ENCODE results near the gene RFTN1.

RFTN1 gene

DNA sequence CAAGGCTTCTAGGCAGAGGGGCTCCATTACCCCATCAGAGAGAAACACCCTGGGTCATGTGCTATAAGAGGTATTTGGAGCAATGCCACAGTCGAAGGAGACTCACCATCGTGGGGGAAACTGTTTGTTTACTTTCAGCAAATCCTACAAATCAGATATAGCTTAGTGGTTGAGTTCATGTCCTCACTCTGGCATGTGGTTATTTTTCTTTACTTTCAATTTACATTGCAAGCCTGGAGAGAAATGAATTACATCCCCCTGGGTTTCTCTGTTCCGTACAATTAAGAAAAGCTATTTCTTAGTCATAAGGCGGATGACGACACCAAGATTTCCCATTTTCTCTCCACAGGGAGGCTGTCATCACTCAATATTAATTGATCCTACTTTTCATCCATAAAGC, 36.9 kb downstream of the RFTN1 start:
- ChIA-PET POLR2A (interaction anchor here (1.5 kb wide), 1 partner anchor 20 kb away, joined by 3 read pairs; no protein-coding TSS in a partner anchor), CTCF (interaction anchor here (0.8 to 2.1 kb wide), 4 partner anchors 12 to 209 kb away, joined by 3 to 9 read pairs (median 4); no protein-coding TSS in a partner anchor)
- TF ChIP-seq, protein P1, sequence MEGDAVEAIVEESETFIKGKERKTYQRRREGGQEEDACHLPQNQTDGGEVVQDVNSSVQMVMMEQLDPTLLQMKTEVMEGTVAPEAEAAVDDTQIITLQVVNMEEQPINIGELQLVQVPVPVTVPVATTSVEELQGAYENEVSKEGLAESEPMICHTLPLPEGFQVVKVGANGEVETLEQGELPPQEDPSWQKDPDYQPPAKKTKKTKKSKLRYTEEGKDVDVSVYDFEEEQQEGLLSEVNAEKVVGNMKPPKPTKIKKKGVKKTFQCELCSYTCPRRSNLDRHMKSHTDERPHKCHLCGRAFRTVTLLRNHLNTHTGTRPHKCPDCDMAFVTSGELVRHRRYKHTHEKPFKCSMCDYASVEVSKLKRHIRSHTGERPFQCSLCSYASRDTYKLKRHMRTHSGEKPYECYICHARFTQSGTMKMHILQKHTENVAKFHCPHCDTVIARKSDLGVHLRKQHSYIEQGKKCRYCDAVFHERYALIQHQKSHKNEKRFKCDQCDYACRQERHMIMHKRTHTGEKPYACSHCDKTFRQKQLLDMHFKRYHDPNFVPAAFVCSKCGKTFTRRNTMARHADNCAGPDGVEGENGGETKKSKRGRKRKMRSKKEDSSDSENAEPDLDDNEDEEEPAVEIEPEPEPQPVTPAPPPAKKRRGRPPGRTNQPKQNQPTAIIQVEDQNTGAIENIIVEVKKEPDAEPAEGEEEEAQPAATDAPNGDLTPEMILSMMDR (IDR thresholded peaks at IDR 0.05; ENCODE audit: insufficient read depth, low read length, missing control alignments): no peak
- H3K4me3 ChIP-seq (ENCODE audit: low read depth, low read length): no peak overlapping the region
- DNase-seq (ENCODE audit: low read depth, low spot score): peak; percentile 96

DNA sequence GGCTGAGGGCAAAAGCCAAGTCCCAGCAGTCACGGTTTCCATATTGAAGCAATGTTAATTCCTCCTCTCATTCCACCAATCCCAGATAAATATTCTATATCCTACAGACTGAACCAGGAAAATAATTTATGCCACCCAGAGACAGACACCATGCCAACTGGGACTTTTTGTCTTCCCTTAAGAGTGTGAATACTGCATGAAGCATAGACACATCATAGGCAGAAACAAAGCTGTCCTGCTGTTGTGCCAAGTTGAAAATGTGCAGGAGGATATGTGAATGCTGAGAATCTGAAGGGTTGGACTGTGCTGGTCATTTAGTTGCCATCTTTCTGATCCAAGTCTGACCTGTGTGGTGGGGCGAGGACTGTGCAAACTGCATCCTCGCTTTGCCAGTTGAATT, 37.7 kb downstream of the RFTN1 start:
- H3K4me3 ChIP-seq (ENCODE audit: low read depth, low read length): no peak overlapping the region
- ChIA-PET POLR2A (interaction anchor here (1.5 kb wide), 1 partner anchor 19 kb away, joined by 3 read pairs; no protein-coding TSS in a partner anchor), CTCF (interaction anchor here (0.8 to 1.7 kb wide), 3 partner anchors 11 to 208 kb away, joined by 3 to 9 read pairs (median 3); no protein-coding TSS in a partner anchor)
- TF ChIP-seq, protein P1 (IDR thresholded peaks at IDR 0.05; ENCODE audit: insufficient read depth, low read length, missing control alignments): no peak
- DNase-seq (ENCODE audit: low read depth, low spot score): no peak

DNA sequence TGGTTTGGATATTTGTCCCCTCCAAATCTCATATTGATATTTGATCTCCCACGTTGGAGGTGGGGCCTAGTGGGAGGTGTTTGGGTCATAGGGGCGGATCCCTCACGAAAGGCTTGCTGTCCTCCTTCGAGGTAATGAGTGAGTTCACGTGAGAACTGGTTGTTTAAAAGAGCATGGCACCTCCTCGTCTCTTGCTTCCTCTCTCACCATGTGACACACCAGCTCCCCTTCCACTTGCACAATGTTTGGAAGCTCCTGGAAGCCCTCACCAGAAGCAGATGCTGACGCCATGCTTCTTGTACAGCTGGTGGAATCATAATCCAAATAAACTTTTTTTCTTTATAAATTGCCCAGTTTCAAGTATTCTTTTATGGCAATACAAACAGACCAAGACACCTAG, 38.6 kb downstream of the RFTN1 start:
- CTCF ChIA-PET: no interaction called here
- H3K4me3 ChIP-seq (ENCODE audit: low read depth, low read length): no peak overlapping the region
- POLR2A ChIA-PET: interaction anchor here (0.7 to 2.0 kb wide), 4 partner anchors 9 to 47 kb away, joined by 3 to 7 read pairs (median 3); no protein-coding TSS in a partner anchor
- DNase-seq (ENCODE audit: low read depth, low spot score): no peak
- TF ChIP-seq, protein P1 (IDR thresholded peaks at IDR 0.05; ENCODE audit: insufficient read depth, low read length, missing control alignments): no peak

DNA sequence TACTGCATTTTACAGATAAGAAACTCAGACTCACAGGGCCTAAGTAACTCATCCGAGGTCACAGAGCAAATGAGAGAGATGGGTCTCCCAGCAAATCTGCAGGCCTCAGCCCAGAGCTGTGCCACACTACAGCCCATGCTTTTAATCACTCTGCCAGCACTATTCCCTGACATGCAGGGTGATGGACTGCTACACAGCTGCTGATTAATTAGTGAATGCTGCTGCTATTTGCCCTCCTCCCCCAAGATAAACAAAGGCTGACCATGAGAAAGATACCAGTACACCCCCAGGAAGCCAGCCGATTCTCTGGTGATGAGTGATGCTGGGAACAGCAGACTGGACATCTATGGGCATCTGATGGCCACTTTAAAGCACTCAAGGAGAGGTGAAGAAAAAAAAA, 39.3 kb downstream of the RFTN1 start:
- peak; percentile 61 for DNase-seq (ENCODE audit: low read depth, low spot score)
- no peak overlapping the region for H3K4me3 ChIP-seq (ENCODE audit: low read depth, low read length)
- TF ChIP-seq, protein P1 (IDR thresholded peaks at IDR 0.05; ENCODE audit: insufficient read depth, low read length, missing control alignments): no peak
- POLR2A ChIA-PET: interaction anchor here (0.7 to 2.0 kb wide), 4 partner anchors 9 to 47 kb away, joined by 3 to 7 read pairs (median 3); no protein-coding TSS in a partner anchor
- CTCF ChIA-PET: no interaction called here

DNA sequence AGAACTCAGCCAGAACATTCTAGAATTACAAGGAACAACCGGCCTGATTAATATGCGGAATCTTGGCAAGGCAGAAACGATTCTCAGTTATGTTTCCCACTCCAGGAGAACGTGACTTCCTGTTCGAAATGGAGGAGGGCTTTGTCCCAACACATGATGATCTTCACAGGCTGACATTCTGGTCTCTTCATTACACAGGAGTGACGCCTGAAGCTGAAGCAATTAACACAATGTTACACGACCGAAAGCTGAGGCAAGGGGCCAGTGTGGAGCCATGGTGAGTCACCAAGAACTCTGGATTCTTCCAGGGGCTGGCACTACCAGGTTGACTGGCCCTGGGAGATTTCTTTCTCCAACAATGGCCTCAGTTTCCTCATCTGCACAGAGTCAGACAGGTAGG, 40.9 kb downstream of the RFTN1 start:
- POLR2A ChIA-PET: no interaction called here
- no peak for DNase-seq (ENCODE audit: low read depth, low spot score)
- TF ChIP-seq, protein P1 (IDR thresholded peaks at IDR 0.05; ENCODE audit: insufficient read depth, low read length, missing control alignments): no peak
- CTCF ChIA-PET: no interaction called here
- H3K4me3 ChIP-seq (ENCODE audit: low read depth, low read length): no peak overlapping the region

DNA sequence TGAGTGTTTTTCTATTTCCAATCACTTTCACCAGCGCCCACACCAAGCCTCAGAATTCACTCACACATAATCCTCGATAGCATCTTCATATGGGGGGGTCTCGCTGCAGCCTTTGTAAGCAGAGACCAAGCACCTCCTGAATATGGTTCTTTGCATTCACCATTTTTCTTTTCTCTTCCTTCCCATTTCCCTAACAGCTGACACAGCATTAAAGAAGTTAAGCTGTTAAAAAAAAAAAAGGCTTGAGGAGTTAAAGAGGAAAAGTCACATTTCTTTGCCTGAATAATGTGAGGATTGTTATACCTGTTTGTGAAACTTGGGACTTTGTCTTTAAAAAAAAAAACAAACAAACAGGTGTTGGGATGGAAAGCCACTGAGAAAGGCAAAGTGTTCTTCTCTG, 41.6 kb downstream of the RFTN1 start:
- CTCF ChIA-PET: no interaction called here
- DNase-seq (ENCODE audit: low read depth, low spot score): no peak
- POLR2A ChIA-PET: no interaction called here
- no peak overlapping the region for H3K4me3 ChIP-seq (ENCODE audit: low read depth, low read length)
- TF ChIP-seq, protein P1 (IDR thresholded peaks at IDR 0.05; ENCODE audit: insufficient read depth, low read length, missing control alignments): no peak

Measured in AG04449 (cell line).